ENCODE results near the gene CDH6.

CDH6 gene

GRCh38 chr5:31211098-31211497, 17.6 kb downstream of the CDH6 start:
- Mint-ChIP-seq H3K4me3 (no peak overlapping the region), H3K4me1 (no peaks in the 10 kb centered on the region), H3K9me3 (no peaks in the 10 kb centered on the region), H3K27me3 (no peaks in the 10 kb centered on the region), H3K36me3 (ENCODE audit: insufficient read depth) (no peaks in the 10 kb centered on the region), H3K27ac (ENCODE audit: low read depth) (no peak overlapping the region)
- ATAC-seq (replicated peaks; ENCODE audit: extremely low read depth, poor library complexity, severe bottlenecking) (no peak), DNase-seq (ENCODE audit: low spot score in 2 of 2) (no peak)

DNA sequence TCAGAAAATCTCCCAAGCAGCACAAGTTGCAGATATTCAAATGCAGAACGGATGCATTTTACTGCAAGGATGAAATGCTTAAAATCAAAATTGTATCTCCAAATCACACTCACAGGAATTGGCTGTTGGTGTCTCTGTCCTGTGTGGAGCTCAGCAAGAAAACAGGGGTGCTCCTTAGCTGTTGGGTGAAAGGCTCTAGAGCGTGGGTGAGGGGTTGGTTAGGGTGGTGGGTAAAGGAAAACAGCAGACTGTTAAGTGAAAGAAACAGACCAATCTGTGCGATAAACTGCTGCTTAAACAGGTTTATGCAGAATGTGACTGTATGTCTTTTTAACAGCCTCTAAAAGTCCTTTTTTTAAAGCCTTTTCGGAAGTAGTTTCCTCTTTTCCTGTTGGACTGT, 19.8 kb downstream of the CDH6 start:
- Mint-ChIP-seq H3K4me1 (no peaks in the 10 kb centered on the region), H3K9me3 (no peaks in the 10 kb centered on the region), H3K36me3 (ENCODE audit: insufficient read depth) (no peaks in the 10 kb centered on the region), H3K27ac (ENCODE audit: low read depth) (no peak overlapping the region), H3K27me3 (no peaks in the 10 kb centered on the region), H3K4me3 (no peak overlapping the region)
- ATAC-seq (replicated peaks; ENCODE audit: extremely low read depth, poor library complexity, severe bottlenecking): no peak
- no peak for DNase-seq (ENCODE audit: low spot score in 2 of 2)

GRCh38 chr5:31213705-31214121, 20.2 kb downstream of the CDH6 start:
- no peak for ATAC-seq (replicated peaks; ENCODE audit: extremely low read depth, poor library complexity, severe bottlenecking)

DNA sequence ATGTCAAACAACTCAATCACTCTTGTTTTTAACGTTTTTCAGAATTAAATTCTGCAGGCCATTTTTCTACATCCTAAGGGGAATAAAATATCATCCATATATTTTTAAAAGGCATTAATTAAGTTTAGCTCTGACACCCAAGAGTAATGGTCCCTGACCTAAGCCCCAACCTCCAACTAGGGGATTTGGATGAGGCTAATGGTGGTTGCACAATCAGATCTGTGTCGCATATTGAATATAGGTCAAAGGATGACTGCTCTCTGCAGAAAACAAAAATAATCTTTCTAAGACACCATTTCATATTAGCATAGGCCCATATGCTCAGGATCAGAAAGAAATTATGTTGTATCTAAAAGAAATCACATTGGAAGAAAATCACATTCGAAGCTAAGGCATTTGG, 20.7 kb downstream of the CDH6 start:
- Mint-ChIP-seq H3K4me3 (no peak overlapping the region), H3K9me3 (no peaks in the 10 kb centered on the region)
- ATAC-seq (replicated peaks; ENCODE audit: extremely low read depth, poor library complexity, severe bottlenecking): no peak

More at GRCh38 chr5:31213705-31214121, 20.2 kb downstream of the CDH6 start:
- DNase-seq (ENCODE audit: low spot score in 2 of 2): no peak
- Mint-ChIP-seq H3K9me3 (no peaks in the 10 kb centered on the region), H3K27me3 (no peaks in the 10 kb centered on the region), H3K4me3 (no peak overlapping the region), H3K36me3 (ENCODE audit: insufficient read depth) (no peaks in the 10 kb centered on the region), H3K4me1 (no peaks in the 10 kb centered on the region), H3K27ac (ENCODE audit: low read depth) (no peak overlapping the region)

DNA sequence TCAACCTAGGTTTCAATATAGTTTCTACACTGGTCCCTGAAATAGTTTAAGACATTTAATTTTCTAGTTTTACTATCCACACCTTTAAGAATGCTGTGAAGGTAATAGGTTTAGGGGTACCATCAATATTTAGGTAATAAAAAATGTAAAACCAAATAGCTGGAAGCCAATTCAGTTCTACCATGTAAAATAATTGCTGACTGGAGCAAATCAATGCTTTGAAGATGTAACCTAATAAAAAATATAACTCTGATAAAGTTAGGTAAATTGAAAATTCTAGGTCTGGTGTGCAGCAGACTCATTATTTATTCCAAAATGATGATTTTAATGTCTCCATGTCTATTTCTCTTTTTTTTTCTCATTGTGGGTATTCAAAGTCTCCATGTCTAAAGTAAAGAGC, 21.8 kb downstream of the CDH6 start:
- Mint-ChIP-seq H3K4me3 (no peak overlapping the region), H3K9me3 (no peaks in the 10 kb centered on the region), H3K36me3 (ENCODE audit: insufficient read depth) (no peaks in the 10 kb centered on the region), H3K27ac (ENCODE audit: low read depth) (no peak overlapping the region), H3K4me1 (no peaks in the 10 kb centered on the region), H3K27me3 (no peaks in the 10 kb centered on the region)
- ATAC-seq (replicated peaks; ENCODE audit: extremely low read depth, poor library complexity, severe bottlenecking): no peak
- no peak for DNase-seq (ENCODE audit: low spot score in 2 of 2)

More for the DNA sequence above, 20.7 kb downstream of the CDH6 start:
- no peak for DNase-seq (ENCODE audit: low spot score in 2 of 2)
- Mint-ChIP-seq H3K27me3 (no peaks in the 10 kb centered on the region), H3K36me3 (ENCODE audit: insufficient read depth) (no peaks in the 10 kb centered on the region), H3K27ac (ENCODE audit: low read depth) (no peak overlapping the region), H3K4me1 (no peaks in the 10 kb centered on the region)

DNA sequence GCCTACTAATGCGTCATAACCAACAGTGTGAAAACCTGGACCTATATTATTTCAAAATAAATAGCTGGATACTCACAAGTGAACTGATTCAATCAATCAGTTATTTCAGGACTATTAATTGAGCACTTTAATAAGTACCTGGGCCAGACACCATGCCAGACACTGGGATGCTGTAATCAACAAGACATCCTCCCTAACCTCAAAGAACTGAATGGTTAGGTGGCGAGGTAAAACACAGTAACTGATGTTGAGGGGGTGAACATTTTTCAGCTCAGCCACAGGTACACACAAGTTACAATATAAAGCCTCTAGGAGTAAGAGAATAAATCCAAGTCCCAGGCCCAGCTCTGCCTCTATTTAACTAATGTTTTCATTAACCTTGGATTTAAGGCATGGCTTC, 24.0 kb downstream of the CDH6 start:
- Mint-ChIP-seq H3K4me1 (no peaks in the 10 kb centered on the region), H3K4me3 (no peak overlapping the region), H3K27me3 (no peaks in the 10 kb centered on the region), H3K36me3 (ENCODE audit: insufficient read depth) (no peaks in the 10 kb centered on the region), H3K9me3 (peaks cover 5% of the 10 kb centered on the region), H3K27ac (ENCODE audit: low read depth) (no peak overlapping the region)
- no peak for DNase-seq (ENCODE audit: low spot score in 2 of 2)
- ATAC-seq (replicated peaks; ENCODE audit: extremely low read depth, poor library complexity, severe bottlenecking): no peak

- Mint-ChIP-seq H3K36me3 (ENCODE audit: insufficient read depth) (no peaks in the 10 kb centered on the region), H3K4me1 (no peaks in the 10 kb centered on the region), H3K9me3 (peaks cover 10% of the 10 kb centered on the region), H3K4me3 (no peak overlapping the region), H3K27ac (ENCODE audit: low read depth) (no peak overlapping the region), H3K27me3 (no peaks in the 10 kb centered on the region)
- DNase-seq (ENCODE audit: low spot score in 2 of 2) (no peak), ATAC-seq (replicated peaks; ENCODE audit: extremely low read depth, poor library complexity, severe bottlenecking) (no peak)
These were observed 25.5 kb downstream of the CDH6 start for GRCh38 chr5:31218978-31219377.

DNA sequence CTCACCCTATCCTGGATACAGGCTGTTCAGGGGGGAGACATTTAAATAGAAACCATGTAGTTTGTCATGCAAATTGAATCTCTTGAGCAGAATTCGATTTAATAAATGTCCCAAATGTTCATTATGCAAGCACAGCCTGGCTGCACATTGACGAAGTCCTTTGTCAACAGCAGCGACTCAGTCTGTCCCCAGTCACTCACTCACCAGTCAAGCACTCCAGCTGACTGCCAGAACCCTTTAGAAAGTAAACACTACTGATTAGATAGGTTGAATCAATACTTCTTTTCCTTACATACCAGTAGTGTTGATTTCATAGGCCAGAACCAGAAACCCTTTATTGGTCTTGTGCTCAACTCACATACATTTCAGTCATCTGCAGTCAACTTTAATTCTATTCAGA, 27.5 kb downstream of the CDH6 start:
- H3K27ac Mint-ChIP-seq (ENCODE audit: low read depth): no peak overlapping the region
- H3K9me3 Mint-ChIP-seq: peaks cover 10% of the 10 kb centered on the region
- no peaks in the 10 kb centered on the region for H3K27me3 Mint-ChIP-seq
- H3K4me3 Mint-ChIP-seq: no peak overlapping the region
- H3K36me3 Mint-ChIP-seq (ENCODE audit: insufficient read depth): no peaks in the 10 kb centered on the region
- H3K4me1 Mint-ChIP-seq: no peaks in the 10 kb centered on the region
- ATAC-seq (replicated peaks; ENCODE audit: extremely low read depth, poor library complexity, severe bottlenecking) (no peak), DNase-seq (ENCODE audit: low spot score in 2 of 2) (no peak)

DNA sequence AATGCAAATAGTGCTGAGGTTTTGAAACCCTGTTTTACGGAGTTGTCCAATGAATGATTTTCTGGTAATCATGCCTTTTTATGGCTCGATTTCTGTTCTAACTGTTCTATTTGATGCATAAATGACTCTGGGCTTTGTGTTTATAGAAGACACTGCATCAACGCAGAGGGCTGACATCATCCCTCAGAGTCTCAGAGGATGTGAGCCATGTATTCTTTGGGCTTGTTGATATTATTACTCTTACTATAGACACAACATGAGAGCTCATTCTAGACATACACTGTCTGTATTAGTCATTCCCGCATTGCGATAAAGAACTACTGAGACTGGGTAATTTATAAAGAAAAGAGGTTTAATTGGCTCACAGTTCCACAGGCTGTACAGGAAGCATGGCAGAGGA, 31.6 kb downstream of the CDH6 start:
- Mint-ChIP-seq H3K4me3 (no peak overlapping the region), H3K36me3 (ENCODE audit: insufficient read depth) (no peaks in the 10 kb centered on the region)

GRCh38 chr5:31225613-31226012, 32.1 kb downstream of the CDH6 start:
- no peaks in the 10 kb centered on the region for H3K36me3 Mint-ChIP-seq (ENCODE audit: insufficient read depth)
- no peaks in the 10 kb centered on the region for H3K27me3 Mint-ChIP-seq
- no peak for DNase-seq (ENCODE audit: low spot score in 2 of 2)

More for the DNA sequence above, 31.6 kb downstream of the CDH6 start:
- H3K4me1 Mint-ChIP-seq: no peaks in the 10 kb centered on the region
- DNase-seq (ENCODE audit: low spot score in 2 of 2): no peak
- H3K27me3 Mint-ChIP-seq: no peaks in the 10 kb centered on the region
- H3K9me3 Mint-ChIP-seq: peaks cover 20% of the 10 kb centered on the region
- no peak for ATAC-seq (replicated peaks; ENCODE audit: extremely low read depth, poor library complexity, severe bottlenecking)
- H3K27ac Mint-ChIP-seq (ENCODE audit: low read depth): no peak overlapping the region

DNA sequence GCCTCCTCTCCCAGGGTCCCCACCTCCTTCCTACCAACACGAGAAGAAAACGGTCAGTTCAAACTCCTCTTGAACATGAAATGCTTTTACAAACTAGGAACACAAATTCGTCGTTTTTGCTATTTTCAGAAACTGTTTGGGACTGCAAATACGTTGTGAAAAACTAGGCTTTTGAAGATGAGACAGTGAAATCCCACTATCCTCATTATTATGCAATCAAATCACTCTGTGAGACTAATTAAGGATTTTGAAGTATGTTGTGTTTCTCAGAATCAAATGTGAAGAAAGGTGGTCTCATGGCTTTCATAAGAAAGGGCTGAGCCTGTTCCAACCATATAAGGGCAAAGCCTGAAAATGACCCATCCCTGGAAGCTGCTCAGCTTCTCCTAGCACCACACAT, 33.2 kb downstream of the CDH6 start:
- no peaks in the 10 kb centered on the region for H3K4me1 Mint-ChIP-seq
- no peaks in the 10 kb centered on the region for H3K27me3 Mint-ChIP-seq
- ATAC-seq (replicated peaks; ENCODE audit: extremely low read depth, poor library complexity, severe bottlenecking): no peak
- no peak overlapping the region for H3K27ac Mint-ChIP-seq (ENCODE audit: low read depth)
- DNase-seq (ENCODE audit: low spot score in 2 of 2): no peak
- no peak overlapping the region for H3K4me3 Mint-ChIP-seq
- peaks cover 15% of the 10 kb centered on the region for H3K9me3 Mint-ChIP-seq
- H3K36me3 Mint-ChIP-seq (ENCODE audit: insufficient read depth): no peaks in the 10 kb centered on the region

More at GRCh38 chr5:31225613-31226012, 32.1 kb downstream of the CDH6 start:
- Mint-ChIP-seq H3K4me3 (no peak overlapping the region), H3K27ac (ENCODE audit: low read depth) (no peak overlapping the region), H3K4me1 (no peaks in the 10 kb centered on the region), H3K9me3 (peaks cover 20% of the 10 kb centered on the region)
- ATAC-seq (replicated peaks; ENCODE audit: extremely low read depth, poor library complexity, severe bottlenecking): no peak

DNA sequence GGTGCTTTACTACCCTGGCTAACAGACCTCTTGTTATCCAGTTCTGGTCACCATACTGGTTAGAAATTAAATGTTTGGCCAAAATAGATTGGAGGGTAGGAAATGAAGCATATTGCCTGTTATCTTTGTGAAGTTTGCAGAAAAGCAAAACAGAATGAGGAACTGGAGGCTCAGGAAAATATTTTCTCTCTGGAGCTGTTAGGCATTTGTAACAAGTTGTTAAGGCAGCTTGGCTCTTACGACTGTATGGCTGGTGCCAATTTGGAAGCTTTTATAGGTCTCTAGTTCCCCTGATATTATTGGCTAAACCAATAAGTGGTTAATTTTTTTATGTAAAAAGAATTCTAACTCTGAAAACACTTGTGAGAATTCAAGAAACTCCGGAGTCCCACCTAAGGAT, 35.8 kb downstream of the CDH6 start:
- Mint-ChIP-seq H3K4me1 (no peaks in the 10 kb centered on the region), H3K9me3 (peaks cover 9% of the 10 kb centered on the region), H3K27ac (ENCODE audit: low read depth) (no peak overlapping the region), H3K36me3 (ENCODE audit: insufficient read depth) (no peaks in the 10 kb centered on the region), H3K27me3 (no peaks in the 10 kb centered on the region), H3K4me3 (no peak overlapping the region)
- no peak for DNase-seq (ENCODE audit: low spot score in 2 of 2)
- no peak for ATAC-seq (replicated peaks; ENCODE audit: extremely low read depth, poor library complexity, severe bottlenecking)

- H3K4me3 Mint-ChIP-seq: no peak overlapping the region
- H3K4me1 Mint-ChIP-seq: no peaks in the 10 kb centered on the region
- peaks cover 9% of the 10 kb centered on the region for H3K9me3 Mint-ChIP-seq
- H3K27ac Mint-ChIP-seq (ENCODE audit: low read depth): no peak overlapping the region
- ATAC-seq (replicated peaks; ENCODE audit: extremely low read depth, poor library complexity, severe bottlenecking) (no peak), DNase-seq (ENCODE audit: low spot score in 2 of 2) (no peak)
- peaks cover 2% of the 10 kb centered on the region for H3K36me3 Mint-ChIP-seq (ENCODE audit: insufficient read depth)
- H3K27me3 Mint-ChIP-seq: no peaks in the 10 kb centered on the region
These were observed 37.8 kb downstream of the CDH6 start for GRCh38 chr5:31231177-31231838.
